Gastroesophageal sphincter (tissue), 3 donors: Measurements from ENCODE around the gene PDE10A.

Experiments used
- EP300 ChIP-seq: sonication (generic); formaldehyde crosslinking; IDR thresholded peaks from one replicate; pipeline ENCODE4 v1.6.1; 2017; ENCODE audit warnings: antibody characterized with exemption, mild to moderate bottlenecking
- POLR2AphosphoS5 ChIP-seq: sonication (generic); formaldehyde crosslinking; IDR thresholded peaks from one replicate; pipeline ENCODE4 v1.6.1; 2017; ENCODE audit warnings: antibody characterized with exemption
- TF ChIP-seq, protein P1 (sequence below), 4 experiments: fragments of 200-600 bp in 2 of 4; fragments of 450-650 bp in 2 of 4; sonication (generic) in 1 of 4; IDR thresholded peaks; one replicate each; pipeline ENCODE4 v1.5.1; 2017 to 2019; ENCODE audit warnings: antibody characterized with exemption in 4 of 4, mild to moderate bottlenecking in 2 of 4, moderate library complexity in 2 of 4

DNA sequence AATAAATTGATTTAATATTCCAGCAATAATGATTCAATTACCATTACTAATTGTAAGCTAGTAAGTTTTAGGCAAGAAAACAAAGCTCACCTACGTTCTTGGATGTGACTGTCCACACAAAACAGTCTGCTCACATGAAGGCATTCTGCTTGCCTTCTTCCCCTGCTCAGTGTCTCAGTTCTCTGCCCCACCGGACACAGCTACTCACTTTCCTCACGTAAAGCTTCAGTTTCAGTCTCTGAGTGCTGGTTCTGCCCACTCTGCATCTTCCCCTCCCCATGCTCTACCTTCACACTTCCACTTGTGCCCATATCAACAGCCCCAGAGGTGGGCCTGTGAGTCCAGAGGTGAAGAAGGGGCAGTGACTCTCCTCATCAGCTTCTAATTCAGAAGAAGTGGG is 279.7 kb downstream of the PDE10A start:
- no peak for TF ChIP-seq EP300
- TF ChIP-seq POLR2AphosphoS5 = no peak
- TF ChIP-seq, protein P1, sequence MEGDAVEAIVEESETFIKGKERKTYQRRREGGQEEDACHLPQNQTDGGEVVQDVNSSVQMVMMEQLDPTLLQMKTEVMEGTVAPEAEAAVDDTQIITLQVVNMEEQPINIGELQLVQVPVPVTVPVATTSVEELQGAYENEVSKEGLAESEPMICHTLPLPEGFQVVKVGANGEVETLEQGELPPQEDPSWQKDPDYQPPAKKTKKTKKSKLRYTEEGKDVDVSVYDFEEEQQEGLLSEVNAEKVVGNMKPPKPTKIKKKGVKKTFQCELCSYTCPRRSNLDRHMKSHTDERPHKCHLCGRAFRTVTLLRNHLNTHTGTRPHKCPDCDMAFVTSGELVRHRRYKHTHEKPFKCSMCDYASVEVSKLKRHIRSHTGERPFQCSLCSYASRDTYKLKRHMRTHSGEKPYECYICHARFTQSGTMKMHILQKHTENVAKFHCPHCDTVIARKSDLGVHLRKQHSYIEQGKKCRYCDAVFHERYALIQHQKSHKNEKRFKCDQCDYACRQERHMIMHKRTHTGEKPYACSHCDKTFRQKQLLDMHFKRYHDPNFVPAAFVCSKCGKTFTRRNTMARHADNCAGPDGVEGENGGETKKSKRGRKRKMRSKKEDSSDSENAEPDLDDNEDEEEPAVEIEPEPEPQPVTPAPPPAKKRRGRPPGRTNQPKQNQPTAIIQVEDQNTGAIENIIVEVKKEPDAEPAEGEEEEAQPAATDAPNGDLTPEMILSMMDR (IDR thresholded peaks at IDR 0.05) = no peak
